Endothelial cell (in vitro differentiated cells): ENCODE results near the gene ARHGAP6. TPM values are rescaled to one million over a fixed set of nuclear protein-coding genes. Genes with fewer than 3 reads are reported as not detected.

Experiments
- DNase-seq: peaks from one replicate; pipeline ENCODE4 v3.0.0; 2021; ENCODE audit warnings: low spot score
- H3K27ac Mint-ChIP-seq: one replicate; pipeline ENCODE4 v1.8.0; 2021; ENCODE audit warnings: mixed read lengths, inconsistent platforms; ENCODE audit not compliant: unreplicated experiment
- H3K27me3 Mint-ChIP-seq: one replicate; pipeline ENCODE4 v1.8.0; 2021; ENCODE audit warnings: mild to moderate bottlenecking, moderate library complexity, mixed read lengths, inconsistent platforms; ENCODE audit not compliant: unreplicated experiment
- H3K36me3 Mint-ChIP-seq: one replicate; pipeline ENCODE4 v1.8.0; 2021; ENCODE audit warnings: mild to moderate bottlenecking, low read depth, mixed read lengths, inconsistent platforms; ENCODE audit not compliant: unreplicated experiment
- H3K4me1 Mint-ChIP-seq: one replicate; pipeline ENCODE4 v1.8.0; 2021; ENCODE audit warnings: mild to moderate bottlenecking, mixed read lengths, inconsistent platforms; ENCODE audit not compliant: unreplicated experiment
- H3K4me3 Mint-ChIP-seq: one replicate; pipeline ENCODE4 v1.8.0; 2021; ENCODE audit warnings: mild to moderate bottlenecking, mixed read lengths, inconsistent platforms; ENCODE audit not compliant: unreplicated experiment
- H3K9me3 Mint-ChIP-seq: one replicate; pipeline ENCODE4 v1.8.0; 2021; ENCODE audit warnings: mixed read lengths, inconsistent platforms; ENCODE audit not compliant: unreplicated experiment
- CTCF ChIP-seq: fragments of 200-600 bp; sonication (generic); IDR thresholded peaks from one replicate; pipeline ENCODE4 v1.5.0; 2021; ENCODE audit warnings: antibody characterized with exemption; ENCODE audit not compliant: unreplicated experiment
- total RNA-seq: library from RNA; stranded (reverse); fragmentation: NEBNext Ultra II Directional; extraction: Animal tissue kit (Norgen Biotek cat#: 25700); gene quantifications from one replicate; pipeline ENCODE4 v1.2.1, GENCODE V29; 2021; ENCODE audit not compliant: unreplicated experiment

ARHGAP6 gene
- total RNA-seq, 1 donor from 2014 or later = 4.1 TPM

- no peaks in the 10 kb centered on the region for H3K9me3 Mint-ChIP-seq
- H3K4me1 Mint-ChIP-seq = no peaks in the 10 kb centered on the region
- no peaks in the 10 kb centered on the region for H3K36me3 Mint-ChIP-seq
- no peak for DNase-seq
- H3K4me3 Mint-ChIP-seq = no peak overlapping the region
- no peak overlapping the region for H3K27ac Mint-ChIP-seq
- no peak for TF ChIP-seq CTCF
- no peaks in the 10 kb centered on the region for H3K27me3 Mint-ChIP-seq
Measured at GRCh38 chrX:11266573-11267003, 399.1 kb downstream of the ARHGAP6 start.

GRCh38 chrX:11265352-11265751 is 400.4 kb downstream of the ARHGAP6 start:
- Mint-ChIP-seq H3K4me3 (no peak overlapping the region), H3K27me3 (no peaks in the 10 kb centered on the region), H3K4me1 (no peaks in the 10 kb centered on the region), H3K27ac (no peak overlapping the region), H3K36me3 (no peaks in the 10 kb centered on the region), H3K9me3 (no peaks in the 10 kb centered on the region)
- no peak for DNase-seq
- no peak for TF ChIP-seq CTCF

- no peak for TF ChIP-seq CTCF
- Mint-ChIP-seq H3K27ac (no peak overlapping the region), H3K4me1 (no peaks in the 10 kb centered on the region), H3K9me3 (no peaks in the 10 kb centered on the region), H3K27me3 (no peaks in the 10 kb centered on the region), H3K4me3 (no peak overlapping the region), H3K36me3 (no peaks in the 10 kb centered on the region)
- no peak for DNase-seq
Measured at GRCh38 chrX:11264925-11265324, 400.8 kb downstream of the ARHGAP6 start.

- Mint-ChIP-seq H3K4me1 (no peaks in the 10 kb centered on the region), H3K27ac (no peak overlapping the region), H3K9me3 (no peaks in the 10 kb centered on the region), H3K4me3 (no peak overlapping the region), H3K27me3 (no peaks in the 10 kb centered on the region), H3K36me3 (no peaks in the 10 kb centered on the region)
- no peak for TF ChIP-seq CTCF
- DNase-seq = no peak
Measured at GRCh38 chrX:11261260-11261659, 404.5 kb downstream of the ARHGAP6 start.

- no peak overlapping the region for H3K27ac Mint-ChIP-seq
- no peaks in the 10 kb centered on the region for H3K9me3 Mint-ChIP-seq
- no peaks in the 10 kb centered on the region for H3K27me3 Mint-ChIP-seq
Measured at GRCh38 chrX:11259437-11259836, 406.3 kb downstream of the ARHGAP6 start.

More at GRCh38 chrX:11259437-11259836, 406.3 kb downstream of the ARHGAP6 start:
- Mint-ChIP-seq H3K4me1 (peaks cover 4% of the 10 kb centered on the region), H3K4me3 (no peak overlapping the region), H3K36me3 (no peaks in the 10 kb centered on the region)
- DNase-seq = no peak
- no peak for TF ChIP-seq CTCF
